BE2C (cell line): ENCODE data around the gene ME3.
"Not testable (repeated sequence)": the region's sequence is repeated elsewhere in the genome, so short reads cannot be mapped to it uniquely, and the experiment has no call there.

Source experiments
- DNase-seq: peaks from one replicate; pipeline ENCODE4 v3.0.0-alpha.2; 2020
- H3K27me3 ChIP-seq: fragments of 250-450 bp; sonication (Bioruptor Pico); 2 replicates; pipeline ENCODE4 v1.5.1; 2020; ENCODE audit warnings: mild to moderate bottlenecking
- H3K36me3 ChIP-seq: fragments of 250-450 bp; sonication (Bioruptor Pico); 2 replicates; pipeline ENCODE4 v1.5.1; 2020; ENCODE audit warnings: mild to moderate bottlenecking
- H3K4me1 ChIP-seq: fragments of 250-450 bp; sonication (Bioruptor Pico); 2 replicates; pipeline ENCODE4 v1.5.1; 2020
- H3K4me3 ChIP-seq: 2 replicates; pipeline ENCODE4 v1.5.1; 2011; ENCODE audit warnings: low read depth, low read length
- H3K9me3 ChIP-seq: fragments of 250-450 bp; sonication (Bioruptor Pico); 2 replicates; pipeline ENCODE4 v1.5.1; 2020
- CTCF ChIP-seq: IDR thresholded peaks from 2 replicates; pipeline ENCODE4 v1.5.1; 2012; ENCODE audit warnings: mild to moderate bottlenecking, low read depth, low read length

Gene ME3

GRCh38 chr11:86418106-86418505 lies 254.3 kb downstream of the ME3 start:
- Histone ChIP-seq H3K36me3 (no peaks in the 10 kb centered on the region; the same call in 1 of the 2 replicates), H3K4me3 (no peak overlapping the region), H3K27me3 (no peaks in the 10 kb centered on the region), H3K4me1 (no peaks in the 10 kb centered on the region), H3K9me3 (no peaks in the 10 kb centered on the region)
- DNase-seq, result no peak
- TF ChIP-seq CTCF, result no peak

GRCh38 chr11:86416951-86417350 lies 255.5 kb downstream of the ME3 start:
- H3K4me3 ChIP-seq, DNase-seq, H3K4me1 ChIP-seq, H3K36me3 ChIP-seq, H3K9me3 ChIP-seq, H3K27me3 ChIP-seq: not testable (repeated sequence)

- H3K4me3 ChIP-seq, result no peak overlapping the region
- no peaks in the 10 kb centered on the region; the same call in 1 of the 2 replicates for H3K36me3 ChIP-seq
- H3K4me1 ChIP-seq, result no peaks in the 10 kb centered on the region
- no peaks in the 10 kb centered on the region for H3K27me3 ChIP-seq
- no peaks in the 10 kb centered on the region for H3K9me3 ChIP-seq
- no peak for DNase-seq
- TF ChIP-seq CTCF, result no peak
Measured at GRCh38 chr11:86416494-86416893, 255.9 kb downstream of the ME3 start.

- TF ChIP-seq CTCF, result no peak
- Histone ChIP-seq H3K4me3 (no peak overlapping the region), H3K4me1 (no peaks in the 10 kb centered on the region), H3K9me3 (no peaks in the 10 kb centered on the region), H3K36me3 (no peaks in the 10 kb centered on the region; the same call in 1 of the 2 replicates), H3K27me3 (no peaks in the 10 kb centered on the region)
- no peak for DNase-seq
Measured at GRCh38 chr11:86415026-86415425, 257.4 kb downstream of the ME3 start.

- DNase-seq, result no peak
- Histone ChIP-seq H3K27me3 (no peaks in the 10 kb centered on the region), H3K9me3 (no peaks in the 10 kb centered on the region), H3K4me3 (no peak overlapping the region), H3K36me3 (no peaks in the 10 kb centered on the region; the same call in 1 of the 2 replicates), H3K4me1 (no peaks in the 10 kb centered on the region)
- TF ChIP-seq CTCF, result no peak
Measured at GRCh38 chr11:86414032-86414431, 258.4 kb downstream of the ME3 start.

GRCh38 chr11:86408845-86409244 lies 263.6 kb downstream of the ME3 start:
- Histone ChIP-seq H3K4me1 (no peaks in the 10 kb centered on the region), H3K27me3 (no peaks in the 10 kb centered on the region), H3K36me3 (no peaks in the 10 kb centered on the region), H3K4me3 (no peak overlapping the region), H3K9me3 (no peaks in the 10 kb centered on the region)
- no peak for DNase-seq
- peak; percentile 30 for TF ChIP-seq CTCF

- DNase-seq, result no peak
- Histone ChIP-seq H3K4me1 (no peaks in the 10 kb centered on the region), H3K4me3 (no peak overlapping the region), H3K27me3 (no peaks in the 10 kb centered on the region), H3K36me3 (no peaks in the 10 kb centered on the region), H3K9me3 (no peaks in the 10 kb centered on the region)
- TF ChIP-seq CTCF, result no peak
Measured at GRCh38 chr11:86403458-86403857, 269.0 kb downstream of the ME3 start.
